ENCODE results near the gene ANKRD55.

Gene ANKRD55

GRCh38 chr5:56070851-56071465 lies 162.2 kb downstream of the ANKRD55 start:
- POLR2A ChIA-PET: no interaction called here
- H3K4me3 ChIP-seq (ENCODE audit: low read depth, low read length): no peak overlapping the region
- DNase-seq (ENCODE audit: low read depth, low spot score): no peak
- CTCF ChIA-PET: no interaction called here
- no peak for TF ChIP-seq CTCF (IDR thresholded peaks at IDR 0.05; ENCODE audit: insufficient read depth, low read length, missing control alignments)

- TF ChIP-seq CTCF (IDR thresholded peaks at IDR 0.05; ENCODE audit: insufficient read depth, low read length, missing control alignments): no peak
- H3K4me3 ChIP-seq (ENCODE audit: low read depth, low read length): no peak overlapping the region
- no peak for DNase-seq (ENCODE audit: low read depth, low spot score)
- POLR2A ChIA-PET: no interaction called here
- CTCF ChIA-PET: interaction anchor here (0.6 kb wide), 1 partner anchor 9 kb away, joined by 3 read pairs; no protein-coding TSS in a partner anchor
Observed at GRCh38 chr5:56069652-56070226, 163.4 kb downstream of the ANKRD55 start.

GRCh38 chr5:56066931-56067450 lies 166.1 kb downstream of the ANKRD55 start:
- no peak for TF ChIP-seq CTCF (IDR thresholded peaks at IDR 0.05; ENCODE audit: insufficient read depth, low read length, missing control alignments)
- ChIA-PET CTCF (interaction anchor here (0.8 kb wide), 1 partner anchor 23 kb away, joined by 3 read pairs; no protein-coding TSS in a partner anchor), POLR2A (no interaction called here)
- no peak for DNase-seq (ENCODE audit: low read depth, low spot score)
- H3K4me3 ChIP-seq (ENCODE audit: low read depth, low read length): no peak overlapping the region

- H3K4me3 ChIP-seq (ENCODE audit: low read depth, low read length): no peak overlapping the region
- no peak for TF ChIP-seq CTCF (IDR thresholded peaks at IDR 0.05; ENCODE audit: insufficient read depth, low read length, missing control alignments)
- no peak for DNase-seq (ENCODE audit: low read depth, low spot score)
- CTCF ChIA-PET: no interaction called here
- POLR2A ChIA-PET: no interaction called here
Observed at GRCh38 chr5:56064984-56065383, 168.1 kb downstream of the ANKRD55 start.

GRCh38 chr5:56060276-56061110 lies 172.6 kb downstream of the ANKRD55 start:
- no peak for DNase-seq (ENCODE audit: low read depth, low spot score)
- ChIA-PET CTCF (no interaction called here), POLR2A (no interaction called here)
- H3K4me3 ChIP-seq (ENCODE audit: low read depth, low read length): no peak overlapping the region
- no peak for TF ChIP-seq CTCF (IDR thresholded peaks at IDR 0.05; ENCODE audit: insufficient read depth, low read length, missing control alignments)

GRCh38 chr5:56059854-56060253 lies 173.3 kb downstream of the ANKRD55 start:
- ChIA-PET CTCF (interaction anchor here (0.6 to 0.7 kb wide), 2 partner anchors 51 to 104 kb away, joined by 3 read pairs; no protein-coding TSS in a partner anchor), POLR2A (no interaction called here)
- no peak for TF ChIP-seq CTCF (IDR thresholded peaks at IDR 0.05; ENCODE audit: insufficient read depth, low read length, missing control alignments)
- DNase-seq (ENCODE audit: low read depth, low spot score): no peak
- H3K4me3 ChIP-seq (ENCODE audit: low read depth, low read length): no peak overlapping the region

All from AG04449 (cell line).